Central memory CD8-positive, alpha-beta T cell (primary cell): ENCODE data around the gene CTLA4.
A peak's percentile ranks its signal among the peaks of the same experiment; 100 is the strongest.

Experiments
- ATAC-seq: fragments of 150-1000 bp; cut with Tn5 transposase; replicated peaks from 2 replicates; pipeline ENCODE4 v1.10.0; 2022; ENCODE audit warnings: mild to moderate bottlenecking, moderate FRiP score, moderate number of reproducible peaks; ENCODE audit not compliant: poor library complexity, severe bottlenecking; ENCODE audit errors: extremely low read depth
- DNase-seq, 2 donors: peaks; one replicate each; pipeline ENCODE4 v3.0.0; 2021; ENCODE audit warnings: low spot score in 2 of 2
- H3K27ac Mint-ChIP-seq: one replicate; pipeline ENCODE4 v1.8.0; 2022; ENCODE audit warnings: low read depth, mild to moderate bottlenecking, moderate library complexity, mixed read lengths
- H3K27me3 Mint-ChIP-seq: one replicate; pipeline ENCODE4 v1.8.0; 2022; ENCODE audit warnings: mixed read lengths
- H3K36me3 Mint-ChIP-seq: one replicate; pipeline ENCODE4 v1.8.0; 2022; ENCODE audit warnings: mild to moderate bottlenecking, moderate library complexity, mixed read lengths; ENCODE audit not compliant: insufficient read depth
- H3K4me1 Mint-ChIP-seq: one replicate; pipeline ENCODE4 v1.8.0; 2022; ENCODE audit warnings: mixed read lengths
- H3K4me3 Mint-ChIP-seq: one replicate; pipeline ENCODE4 v1.8.0; 2022; ENCODE audit warnings: mild to moderate bottlenecking, moderate library complexity, mixed read lengths
- H3K9me3 Mint-ChIP-seq: one replicate; pipeline ENCODE4 v1.8.0; 2022; ENCODE audit warnings: mixed read lengths

CTLA4 gene

DNA sequence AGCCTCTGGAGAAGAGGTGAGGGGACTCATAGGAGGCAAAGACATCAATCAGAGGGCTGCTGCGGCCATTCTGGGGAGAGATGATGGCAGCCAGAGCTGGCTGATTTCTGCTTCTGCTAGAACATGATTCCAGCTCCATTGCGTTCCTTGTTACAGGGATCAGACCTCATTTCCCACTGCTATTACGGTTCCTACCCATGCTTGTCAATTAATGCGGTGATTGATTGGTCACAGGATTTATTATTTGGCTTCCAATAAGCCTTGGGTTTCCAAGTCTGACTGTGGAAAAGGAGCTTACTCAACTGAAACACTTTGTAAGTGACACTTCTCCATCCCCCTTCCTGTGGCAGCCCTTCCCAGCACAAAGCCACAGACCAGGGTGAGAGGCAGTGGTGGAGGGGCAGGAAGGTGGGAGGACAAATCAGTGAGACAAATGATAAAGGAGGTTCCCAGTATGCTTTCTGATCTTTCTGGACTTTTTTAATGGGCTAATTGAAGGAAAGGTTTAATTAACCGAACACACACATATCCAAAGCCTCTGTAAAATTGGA lies 26.8 kb upstream of the CTLA4 start:
- Mint-ChIP-seq H3K4me3 (no peak overlapping the region), H3K27me3 (no peaks in the 10 kb centered on the region), H3K4me1 (no peaks in the 10 kb centered on the region), H3K27ac (no peak overlapping the region), H3K9me3 (no peaks in the 10 kb centered on the region), H3K36me3 (no peaks in the 10 kb centered on the region)
- DNase-seq (no peak), ATAC-seq (no peak)

DNA sequence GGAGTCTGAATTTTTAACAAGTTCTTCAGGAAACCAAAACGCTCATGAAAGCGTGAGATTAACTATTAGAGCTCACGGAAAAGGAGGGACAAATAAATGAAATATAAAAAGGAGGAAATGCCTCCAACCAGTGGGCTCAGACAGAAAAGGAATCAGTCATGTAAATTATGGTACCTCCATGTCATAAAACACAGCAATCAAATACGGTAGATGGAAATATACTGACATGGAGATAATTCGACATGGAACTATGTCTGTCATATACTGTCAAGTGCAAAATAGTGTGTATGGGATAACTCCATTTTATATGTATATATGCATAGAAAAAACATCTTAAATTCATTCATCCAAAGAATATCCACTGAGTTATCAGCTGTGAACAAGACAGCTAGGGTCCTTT lies 25.9 kb upstream of the CTLA4 start:
- no peak for DNase-seq
- Mint-ChIP-seq H3K9me3 (no peaks in the 10 kb centered on the region), H3K27ac (no peak overlapping the region), H3K4me3 (no peak overlapping the region), H3K36me3 (no peaks in the 10 kb centered on the region), H3K4me1 (no peaks in the 10 kb centered on the region), H3K27me3 (no peaks in the 10 kb centered on the region)
- no peak for ATAC-seq

DNA sequence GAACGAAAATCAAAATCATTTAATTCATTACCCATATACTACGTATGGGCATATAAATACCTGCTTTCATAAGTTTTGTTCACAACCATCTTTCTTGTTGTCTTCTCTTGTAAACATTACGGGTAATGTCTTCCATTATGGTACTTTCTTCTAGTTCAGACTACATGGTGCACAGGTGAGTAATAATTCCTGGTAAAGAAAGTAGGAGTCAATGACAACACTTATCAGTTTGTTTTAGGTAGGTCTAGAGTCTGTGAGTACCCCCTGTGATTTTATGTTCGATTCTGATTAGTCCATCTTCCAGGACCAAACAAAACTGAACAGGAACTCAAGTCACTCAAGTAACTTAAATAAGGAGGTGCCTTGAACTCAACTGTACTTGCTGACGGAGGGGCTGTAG lies 25.2 kb upstream of the CTLA4 start:
- no peaks in the 10 kb centered on the region for H3K36me3 Mint-ChIP-seq
- no peaks in the 10 kb centered on the region for H3K9me3 Mint-ChIP-seq
- H3K4me3 Mint-ChIP-seq: no peak overlapping the region
- no peaks in the 10 kb centered on the region for H3K27me3 Mint-ChIP-seq
- DNase-seq (no peak), ATAC-seq (no peak)
- H3K27ac Mint-ChIP-seq: no peak overlapping the region
- no peaks in the 10 kb centered on the region for H3K4me1 Mint-ChIP-seq

DNA sequence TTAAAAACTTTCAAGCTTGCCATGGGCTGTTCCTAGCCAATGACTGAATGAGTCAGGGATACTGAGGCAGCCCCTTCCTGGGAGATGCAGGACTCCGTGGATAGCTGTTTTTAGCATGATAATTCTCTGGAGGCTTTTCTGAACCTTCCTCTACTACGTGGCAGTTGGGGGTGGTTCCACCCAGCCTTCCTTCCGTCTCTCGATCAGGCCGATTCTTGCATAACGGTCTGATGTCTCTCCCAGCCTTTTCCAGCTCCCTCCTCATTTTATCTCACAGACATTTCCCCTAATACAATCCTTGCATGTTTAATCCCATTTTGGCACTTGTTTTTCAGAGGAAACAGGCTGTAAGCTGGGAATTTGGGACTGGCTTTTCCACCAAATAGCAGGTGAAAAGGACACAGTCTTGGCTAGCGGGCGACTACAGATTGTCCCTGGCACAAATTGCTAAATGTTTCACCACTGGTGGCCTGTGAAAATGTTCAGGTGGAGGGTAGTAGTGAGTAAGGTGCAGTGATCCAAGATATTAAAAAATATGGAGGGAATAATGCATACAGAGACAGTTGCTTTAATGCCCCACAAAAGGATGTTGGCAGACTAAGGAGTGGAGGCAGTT lies 21.0 kb upstream of the CTLA4 start:
- no peak overlapping the region for H3K4me3 Mint-ChIP-seq
- H3K4me1 Mint-ChIP-seq: no peaks in the 10 kb centered on the region
- no peaks in the 10 kb centered on the region for H3K27me3 Mint-ChIP-seq
- no peak overlapping the region for H3K27ac Mint-ChIP-seq
- H3K36me3 Mint-ChIP-seq: no peaks in the 10 kb centered on the region
- no peaks in the 10 kb centered on the region for H3K9me3 Mint-ChIP-seq
- ATAC-seq (no peak), DNase-seq (no peak)

DNA sequence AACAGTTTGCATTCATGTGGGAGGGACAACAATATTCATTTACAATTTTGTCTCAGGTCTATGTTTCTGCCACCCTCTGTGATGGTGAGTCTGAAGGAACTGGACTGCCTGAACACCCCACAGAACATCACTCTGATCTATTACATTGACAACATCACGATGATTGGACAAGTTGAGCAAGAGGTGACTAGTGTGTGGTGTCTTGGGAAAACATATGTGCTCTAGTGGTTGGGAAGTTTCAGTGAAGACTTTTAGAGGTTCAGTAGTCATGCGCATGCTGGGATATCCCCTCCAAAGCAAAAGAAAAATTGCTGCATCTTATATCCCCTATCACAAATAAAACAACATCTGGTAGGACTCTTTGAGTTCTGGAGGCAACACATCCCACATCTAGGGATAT lies 18.6 kb upstream of the CTLA4 start:
- no peaks in the 10 kb centered on the region for H3K36me3 Mint-ChIP-seq
- no peaks in the 10 kb centered on the region for H3K27me3 Mint-ChIP-seq
- DNase-seq (no peak), ATAC-seq (no peak)
- H3K4me1 Mint-ChIP-seq: peaks cover 14% of the 10 kb centered on the region
- H3K9me3 Mint-ChIP-seq: no peaks in the 10 kb centered on the region
- no peak overlapping the region for H3K4me3 Mint-ChIP-seq
- no peak overlapping the region for H3K27ac Mint-ChIP-seq

DNA sequence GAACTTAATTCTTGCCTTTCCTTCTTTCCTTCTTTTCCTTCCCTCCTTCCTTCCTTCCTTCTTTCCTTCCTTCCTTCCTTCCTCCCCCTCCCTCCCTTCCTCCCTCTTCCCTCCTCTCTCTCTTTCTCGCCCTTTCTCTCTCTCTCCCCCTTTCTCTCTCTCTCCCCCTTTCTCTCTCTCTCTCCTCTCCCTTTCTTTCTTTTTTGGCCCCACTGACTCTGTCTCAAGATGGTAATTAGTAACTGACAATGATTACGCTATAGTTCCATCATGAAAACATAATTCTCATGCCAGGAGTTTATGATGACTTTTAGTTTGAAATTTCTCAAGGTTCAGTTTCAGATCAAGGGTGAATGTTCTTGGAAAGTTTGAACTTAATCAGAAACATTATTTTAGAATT lies 14.8 kb upstream of the CTLA4 start:
- no peaks in the 10 kb centered on the region for H3K36me3 Mint-ChIP-seq
- H3K9me3 Mint-ChIP-seq: no peaks in the 10 kb centered on the region
- ATAC-seq: no peak
- H3K4me1 Mint-ChIP-seq: peaks cover 18% of the 10 kb centered on the region
- H3K4me3 Mint-ChIP-seq: no peak overlapping the region
- no peaks in the 10 kb centered on the region for H3K27me3 Mint-ChIP-seq
- no peak for DNase-seq
- H3K27ac Mint-ChIP-seq: peak overlapping the region; percentile 49

DNA sequence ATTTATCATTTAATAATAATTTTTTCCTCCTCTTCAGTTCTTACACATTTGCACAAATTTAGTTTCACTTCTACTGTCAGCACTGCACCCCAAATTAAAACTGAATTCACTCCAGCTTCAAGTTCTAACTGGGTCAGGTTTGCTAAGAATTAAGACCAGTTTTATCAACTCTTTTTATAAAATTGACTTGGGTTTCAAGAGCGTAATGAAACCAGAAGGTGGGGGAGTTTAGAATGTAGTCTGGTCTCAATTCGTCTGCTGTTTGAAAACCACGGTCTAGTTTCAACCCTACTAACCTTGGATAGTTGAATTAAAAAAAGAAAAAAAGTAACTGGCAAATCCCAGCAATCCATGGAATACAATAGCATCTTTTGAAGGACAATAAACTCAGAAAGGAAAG lies 14.3 kb upstream of the CTLA4 start:
- no peak for ATAC-seq
- peak overlapping the region; percentile 49 for H3K27ac Mint-ChIP-seq

DNA sequence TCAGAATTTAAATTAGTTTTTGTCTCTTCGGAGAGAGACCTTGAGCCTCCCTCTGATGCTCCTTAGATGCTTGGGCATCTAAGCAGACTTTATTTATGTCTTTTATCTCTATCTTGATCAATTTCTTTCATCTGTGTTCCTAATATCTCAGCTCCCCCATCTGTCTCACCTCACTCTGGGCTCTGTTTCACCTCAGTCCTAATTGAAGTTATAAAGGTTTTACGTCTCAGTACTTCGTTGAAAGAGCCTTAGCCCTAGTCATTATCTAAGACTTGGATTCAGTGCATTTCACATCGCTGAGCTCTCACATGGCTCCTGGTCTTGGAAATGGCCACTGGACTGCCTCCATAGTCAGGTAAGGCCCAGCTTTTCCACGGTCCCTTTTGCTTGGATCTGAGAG lies 13.8 kb upstream of the CTLA4 start:
- Mint-ChIP-seq H3K4me1 (peaks cover 20% of the 10 kb centered on the region), H3K27me3 (no peaks in the 10 kb centered on the region), H3K27ac (peak overlapping the region; percentile 49), H3K4me3 (peak overlapping the region; percentile 3), H3K36me3 (peaks cover under 1% of the 10 kb centered on the region), H3K9me3 (no peaks in the 10 kb centered on the region)
- no peak for DNase-seq
- no peak for ATAC-seq

More for the DNA sequence above, 14.3 kb upstream of the CTLA4 start:
- H3K4me1 Mint-ChIP-seq: peaks cover 18% of the 10 kb centered on the region
- no peaks in the 10 kb centered on the region for H3K36me3 Mint-ChIP-seq
- H3K9me3 Mint-ChIP-seq: no peaks in the 10 kb centered on the region
- no peaks in the 10 kb centered on the region for H3K27me3 Mint-ChIP-seq
- no peak overlapping the region for H3K4me3 Mint-ChIP-seq
- no peak for DNase-seq

DNA sequence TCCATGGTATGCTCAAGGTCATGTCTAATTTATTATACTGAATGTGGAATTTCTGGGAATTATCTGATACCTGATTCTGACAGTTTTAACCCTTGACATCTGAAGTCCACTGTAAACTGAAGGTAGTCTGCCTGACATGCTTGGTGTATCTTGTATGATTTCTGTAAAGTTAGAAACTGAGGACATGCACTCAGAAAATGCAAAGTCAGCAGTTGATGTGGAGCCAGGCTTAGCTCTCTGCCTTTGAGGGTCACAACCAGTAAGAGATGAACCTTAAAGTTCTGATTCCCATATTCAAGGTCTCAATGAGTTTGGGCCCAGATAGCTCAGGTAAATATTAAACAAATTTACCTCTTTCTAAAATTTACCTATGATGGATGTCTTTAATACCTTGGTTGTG lies 12.3 kb upstream of the CTLA4 start:
- no peak for DNase-seq
- H3K27ac Mint-ChIP-seq: no peak overlapping the region
- peaks cover 2% of the 10 kb centered on the region for H3K36me3 Mint-ChIP-seq
- H3K9me3 Mint-ChIP-seq: no peaks in the 10 kb centered on the region
- peaks cover 33% of the 10 kb centered on the region for H3K4me1 Mint-ChIP-seq
- ATAC-seq: no peak
- H3K4me3 Mint-ChIP-seq: no peak overlapping the region
- H3K27me3 Mint-ChIP-seq: no peaks in the 10 kb centered on the region

DNA sequence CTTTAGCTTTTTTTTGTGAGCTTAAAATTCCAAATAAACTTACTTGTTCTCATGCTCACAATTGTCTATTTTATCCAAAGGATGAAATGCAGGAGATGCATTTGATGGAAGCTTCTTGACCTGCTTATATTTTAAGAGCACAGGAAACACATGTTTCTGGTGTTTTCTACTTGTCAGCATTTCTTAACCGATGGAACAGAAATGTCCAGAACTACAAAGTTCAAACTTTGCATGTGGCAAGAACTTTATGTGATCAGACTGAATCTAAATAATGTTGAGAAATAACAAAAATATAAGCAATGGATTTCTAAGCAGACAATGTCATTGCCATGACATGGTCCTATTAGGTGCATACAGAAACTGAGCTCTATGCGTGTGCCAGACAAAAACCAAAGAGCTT lies 9.9 kb upstream of the CTLA4 start:
- H3K27ac Mint-ChIP-seq: no peak overlapping the region
- no peaks in the 10 kb centered on the region for H3K27me3 Mint-ChIP-seq
- H3K9me3 Mint-ChIP-seq: no peaks in the 10 kb centered on the region
- DNase-seq (no peak), ATAC-seq (no peak)
- peaks cover 33% of the 10 kb centered on the region for H3K4me1 Mint-ChIP-seq
- H3K4me3 Mint-ChIP-seq: no peak overlapping the region
- peaks cover 2% of the 10 kb centered on the region for H3K36me3 Mint-ChIP-seq

DNA sequence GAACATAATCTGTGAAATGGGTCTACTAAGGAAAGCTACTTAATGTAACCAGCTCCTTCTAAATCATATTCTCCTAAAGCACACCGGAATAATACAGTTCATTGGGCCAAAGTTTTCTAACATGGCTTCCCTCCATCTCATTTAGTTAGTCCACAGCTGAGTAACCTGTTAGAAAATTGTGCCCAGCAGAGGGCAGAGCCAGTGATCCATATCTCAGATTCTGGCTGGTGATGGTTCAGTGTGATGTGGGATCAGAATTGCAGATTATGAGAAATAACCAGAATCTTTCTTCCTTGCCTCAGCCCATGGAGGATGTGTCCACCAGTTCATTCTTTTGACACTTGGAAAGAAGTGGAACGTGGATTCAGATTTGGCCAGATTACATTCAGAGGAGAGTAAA lies 9.4 kb upstream of the CTLA4 start:
- Mint-ChIP-seq H3K4me1 (peaks cover 27% of the 10 kb centered on the region), H3K4me3 (no peak overlapping the region), H3K36me3 (peaks cover 2% of the 10 kb centered on the region), H3K27me3 (no peaks in the 10 kb centered on the region), H3K27ac (no peak overlapping the region), H3K9me3 (no peaks in the 10 kb centered on the region)
- DNase-seq (no peak), ATAC-seq (no peak)

DNA sequence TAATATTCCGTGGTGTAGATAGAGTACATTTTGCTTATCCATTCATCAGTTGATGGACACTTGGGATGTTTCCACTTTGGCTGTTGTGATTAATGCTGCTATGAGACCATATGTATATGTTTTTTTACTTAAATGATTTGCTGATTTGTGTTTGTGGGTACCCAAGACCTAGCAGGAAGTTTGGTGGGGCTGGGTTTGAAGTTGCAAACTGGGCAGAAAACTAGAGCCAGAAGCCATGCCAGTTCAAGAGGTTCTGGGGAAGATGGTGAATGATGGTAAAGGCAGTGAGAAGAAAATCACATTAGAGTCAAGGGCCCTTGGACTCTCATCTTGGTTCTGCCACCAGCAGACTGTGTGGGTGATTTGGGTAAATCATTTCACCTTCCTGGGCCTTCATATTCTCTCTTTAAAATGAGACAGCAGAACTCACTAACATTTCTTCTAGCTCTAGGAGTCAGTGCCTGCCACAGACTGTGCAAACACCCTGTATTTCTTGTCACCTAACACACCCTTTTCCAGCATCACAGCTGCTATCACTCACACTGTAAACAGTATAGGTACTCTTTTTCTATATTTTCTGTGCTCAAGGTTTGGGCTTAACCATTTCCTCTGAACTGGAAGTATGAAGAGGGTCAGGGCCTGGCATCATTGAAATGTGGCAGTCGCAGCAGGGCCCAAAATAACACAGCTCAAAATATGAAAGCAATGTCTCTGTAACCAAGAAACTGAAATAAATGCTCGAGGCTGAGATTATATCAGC lies 8.4 kb upstream of the CTLA4 start:
- no peak overlapping the region for H3K4me3 Mint-ChIP-seq
- H3K9me3 Mint-ChIP-seq: no peaks in the 10 kb centered on the region
- H3K27me3 Mint-ChIP-seq: no peaks in the 10 kb centered on the region
- peak overlapping the region; percentile 71 for H3K27ac Mint-ChIP-seq
- DNase-seq (no peak), ATAC-seq (peak; percentile 70)
- H3K36me3 Mint-ChIP-seq: peaks cover 2% of the 10 kb centered on the region
- peaks cover 17% of the 10 kb centered on the region for H3K4me1 Mint-ChIP-seq

DNA sequence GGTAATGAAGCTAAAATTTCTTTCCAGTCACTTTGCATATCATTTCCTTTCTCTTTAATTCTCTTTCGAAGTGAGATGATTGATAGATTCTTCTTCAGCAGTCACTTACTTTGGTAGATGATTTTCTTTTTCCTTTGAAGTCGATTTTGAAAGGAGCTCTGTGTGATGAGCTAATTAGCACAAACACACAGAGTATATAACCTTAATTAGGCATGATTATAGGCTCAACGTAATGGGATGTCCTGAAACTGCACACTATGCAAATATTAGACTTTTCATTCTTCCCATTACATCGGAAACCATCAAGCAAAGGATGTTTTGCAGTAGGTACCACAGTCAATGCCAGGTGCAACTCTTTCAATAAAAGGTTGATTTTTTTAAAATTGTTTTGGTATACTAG lies 6.4 kb upstream of the CTLA4 start:
- Mint-ChIP-seq H3K36me3 (peaks cover 2% of the 10 kb centered on the region), H3K27ac (no peak overlapping the region), H3K9me3 (no peaks in the 10 kb centered on the region), H3K27me3 (no peaks in the 10 kb centered on the region), H3K4me1 (peaks cover 15% of the 10 kb centered on the region), H3K4me3 (no peak overlapping the region)
- DNase-seq: no peak
- ATAC-seq: no peak
